ENCODE data around the gene XRCC4.

- TF ChIP-seq, protein P1, sequence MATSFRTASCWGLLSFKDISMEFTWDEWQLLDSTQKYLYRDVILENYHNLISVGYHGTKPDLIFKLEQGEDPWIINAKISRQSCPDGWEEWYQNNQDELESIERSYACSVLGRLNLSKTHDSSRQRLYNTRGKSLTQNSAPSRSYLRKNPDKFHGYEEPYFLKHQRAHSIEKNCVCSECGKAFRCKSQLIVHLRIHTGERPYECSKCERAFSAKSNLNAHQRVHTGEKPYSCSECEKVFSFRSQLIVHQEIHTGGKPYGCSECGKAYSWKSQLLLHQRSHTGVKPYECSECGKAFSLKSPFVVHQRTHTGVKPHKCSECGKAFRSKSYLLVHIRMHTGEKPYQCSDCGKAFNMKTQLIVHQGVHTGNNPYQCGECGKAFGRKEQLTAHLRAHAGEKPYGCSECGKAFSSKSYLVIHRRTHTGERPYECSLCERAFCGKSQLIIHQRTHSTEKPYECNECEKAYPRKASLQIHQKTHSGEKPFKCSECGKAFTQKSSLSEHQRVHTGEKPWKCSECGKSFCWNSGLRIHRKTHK (tag by site-specific recombination; IDR thresholded peaks at IDR 0.05): no peak
- TF ChIP-seq CTCF (tag by site-specific recombination; IDR thresholded peaks at IDR 0.05) (no peak), PBX3 (CRISPR knock-in tag; IDR thresholded peaks at IDR 0.05) (no peak), HOXC10 (CRISPR knock-in tag; IDR thresholded peaks at IDR 0.05) (no peak), ZBTB17 (tag by site-specific recombination; IDR thresholded peaks at IDR 0.05) (peak; percentile 26; the same call in 1 of the 2 replicates), ZNF776 (tag by site-specific recombination; IDR thresholded peaks at IDR 0.05; ENCODE audit: borderline replicate concordance) (no peak), ZNF416 (tag by site-specific recombination; IDR thresholded peaks at IDR 0.05) (no peak), ZNF292 (tag by site-specific recombination; IDR thresholded peaks at IDR 0.05; ENCODE audit: borderline replicate concordance, low read depth) (no peak), ZXDB (tag by site-specific recombination; IDR thresholded peaks at IDR 0.05) (peak; percentile 69), ZNF792 (tag by site-specific recombination; IDR thresholded peaks at IDR 0.05) (no peak), KLF10 (tag by site-specific recombination; IDR thresholded peaks at IDR 0.05) (0 out of 2 replicates have a peak, but pooled peaks have one; percentile 21)
- TF ChIP-seq, protein P2, sequence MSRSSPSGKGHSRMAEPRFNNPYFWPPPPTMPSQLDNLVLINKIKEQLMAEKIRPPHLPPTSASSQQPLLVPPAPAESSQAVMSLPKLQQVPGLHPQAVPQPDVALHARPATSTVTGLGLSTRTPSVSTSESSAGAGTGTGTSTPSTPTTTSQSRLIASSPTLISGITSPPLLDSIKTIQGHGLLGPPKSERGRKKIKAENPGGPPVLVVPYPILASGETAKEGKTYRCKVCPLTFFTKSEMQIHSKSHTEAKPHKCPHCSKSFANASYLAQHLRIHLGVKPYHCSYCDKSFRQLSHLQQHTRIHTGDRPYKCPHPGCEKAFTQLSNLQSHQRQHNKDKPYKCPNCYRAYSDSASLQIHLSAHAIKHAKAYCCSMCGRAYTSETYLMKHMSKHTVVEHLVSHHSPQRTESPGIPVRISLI (tag by site-specific recombination; IDR thresholded peaks at IDR 0.05): 0 out of 2 replicates have a peak, but pooled peaks have one; percentile 30
- TF ChIP-seq, protein P3, sequence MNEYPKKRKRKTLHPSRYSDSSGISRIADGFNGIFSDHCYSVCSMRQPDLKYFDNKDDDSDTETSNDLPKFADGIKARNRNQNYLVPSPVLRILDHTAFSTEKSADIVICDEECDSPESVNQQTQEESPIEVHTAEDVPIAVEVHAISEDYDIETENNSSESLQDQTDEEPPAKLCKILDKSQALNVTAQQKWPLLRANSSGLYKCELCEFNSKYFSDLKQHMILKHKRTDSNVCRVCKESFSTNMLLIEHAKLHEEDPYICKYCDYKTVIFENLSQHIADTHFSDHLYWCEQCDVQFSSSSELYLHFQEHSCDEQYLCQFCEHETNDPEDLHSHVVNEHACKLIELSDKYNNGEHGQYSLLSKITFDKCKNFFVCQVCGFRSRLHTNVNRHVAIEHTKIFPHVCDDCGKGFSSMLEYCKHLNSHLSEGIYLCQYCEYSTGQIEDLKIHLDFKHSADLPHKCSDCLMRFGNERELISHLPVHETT (tag by site-specific recombination; IDR thresholded peaks at IDR 0.05): no peak
Measured at GRCh38 chr5:83099001-83099400, 21.7 kb downstream of the XRCC4 start.
